Activated naive CD4-positive, alpha-beta T cell treated with anti-CD3 and anti-CD28 coated beads, Interleukin-2, amount 50 U/mL, for 24 hours (primary cell): ENCODE data around the gene HMGN4.
A peak's percentile ranks its signal among the peaks of the same experiment; 100 is the strongest.
"Not testable (repeated sequence)": the region's sequence is repeated elsewhere in the genome, so short reads cannot be mapped to it uniquely, and the experiment has no call there.

ENCODE experiments used
- H3K27ac Mint-ChIP-seq: one replicate; pipeline ENCODE4 v1.8.0; 2021; ENCODE audit warnings: mild to moderate bottlenecking, mixed read lengths
- H3K27me3 Mint-ChIP-seq: one replicate; pipeline ENCODE4 v1.8.0; 2021; ENCODE audit warnings: mixed read lengths
- H3K36me3 Mint-ChIP-seq: one replicate; pipeline ENCODE4 v1.8.0; 2021; ENCODE audit warnings: mixed read lengths
- H3K4me1 Mint-ChIP-seq: one replicate; pipeline ENCODE4 v1.8.0; 2021; ENCODE audit warnings: mixed read lengths
- H3K4me3 Mint-ChIP-seq: one replicate; pipeline ENCODE4 v1.8.0; 2021; ENCODE audit warnings: mild to moderate bottlenecking, mixed read lengths
- H3K9me3 Mint-ChIP-seq: one replicate; pipeline ENCODE4 v1.8.0; 2021; ENCODE audit warnings: mixed read lengths

The HMGN4 gene

DNA sequence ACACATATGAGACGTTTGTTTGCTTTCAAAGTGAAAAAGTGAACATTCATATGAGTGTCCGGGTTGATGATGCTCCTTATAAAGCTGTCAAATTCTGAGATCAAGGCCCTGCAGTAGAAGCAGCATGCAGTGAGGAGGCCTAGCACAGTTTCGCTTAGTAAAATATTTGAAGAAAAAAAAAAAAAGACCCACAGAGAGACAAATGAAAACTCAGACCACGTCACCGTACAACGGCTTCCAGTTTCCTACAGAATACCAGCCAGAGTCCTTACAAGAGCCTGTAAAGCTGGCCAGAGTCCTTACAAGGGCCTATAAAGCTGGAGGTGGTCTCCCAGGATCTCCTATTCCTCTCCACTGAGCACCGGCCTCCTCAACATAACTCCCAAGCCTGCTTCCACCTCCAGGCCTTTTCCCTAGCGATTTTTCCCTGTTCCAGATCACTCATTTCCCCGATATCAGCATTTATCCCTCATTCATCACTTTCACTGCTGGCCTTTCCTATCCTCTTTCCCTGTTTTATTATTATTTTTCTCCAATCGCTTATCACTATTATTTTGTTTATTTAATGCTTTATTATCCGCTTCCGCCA, 1.5 kb upstream of the HMGN4 start:
- Mint-ChIP-seq H3K36me3 (peaks cover 4% of the 10 kb centered on the region), H3K4me1 (peaks cover 64% of the 10 kb centered on the region), H3K9me3 (no peaks in the 10 kb centered on the region), H3K27me3 (no peaks in the 10 kb centered on the region), H3K27ac (peak overlapping the region; percentile 100), H3K4me3 (peak overlapping the region; percentile 95)

DNA sequence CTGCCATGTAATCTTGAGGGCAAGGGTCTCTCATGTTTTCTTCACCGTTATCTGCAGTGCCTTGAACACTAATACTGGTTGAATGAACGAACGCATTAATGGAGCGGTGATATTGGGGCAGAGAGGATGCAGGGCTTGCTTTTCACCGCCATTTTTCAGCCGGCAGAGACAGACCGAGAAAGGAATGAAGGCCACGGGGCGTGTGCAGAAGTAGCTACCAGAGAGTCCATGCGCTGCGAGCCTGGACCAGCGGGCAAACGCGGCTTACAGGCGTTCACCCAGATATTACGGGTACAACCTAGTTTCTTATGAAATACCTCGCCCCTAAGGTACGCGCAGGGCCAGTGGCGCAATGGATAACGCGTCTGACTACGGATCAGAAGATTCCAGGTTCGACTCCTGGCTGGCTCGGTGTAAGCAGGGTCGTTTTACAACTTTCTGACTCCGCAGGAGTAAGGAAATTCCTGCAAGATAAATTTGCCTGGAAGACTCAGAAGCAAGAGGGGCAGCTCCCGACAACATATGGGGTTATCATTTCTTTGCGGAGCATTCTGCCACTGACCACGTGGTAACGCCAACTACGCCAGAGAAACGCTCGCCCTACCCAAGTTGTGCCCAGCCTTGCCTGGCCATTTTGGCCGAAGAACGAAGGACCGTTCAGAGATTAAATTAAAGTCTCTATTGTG, 863 bp upstream of the HMGN4 start:
- H3K27ac Mint-ChIP-seq: peak overlapping the region; percentile 100
- H3K27me3 Mint-ChIP-seq: no peaks in the 10 kb centered on the region
- H3K4me1 Mint-ChIP-seq: peaks cover 62% of the 10 kb centered on the region
- H3K4me3 Mint-ChIP-seq: peak overlapping the region; percentile 95
- H3K9me3 Mint-ChIP-seq: no peaks in the 10 kb centered on the region
- H3K36me3 Mint-ChIP-seq: peaks cover 4% of the 10 kb centered on the region

DNA sequence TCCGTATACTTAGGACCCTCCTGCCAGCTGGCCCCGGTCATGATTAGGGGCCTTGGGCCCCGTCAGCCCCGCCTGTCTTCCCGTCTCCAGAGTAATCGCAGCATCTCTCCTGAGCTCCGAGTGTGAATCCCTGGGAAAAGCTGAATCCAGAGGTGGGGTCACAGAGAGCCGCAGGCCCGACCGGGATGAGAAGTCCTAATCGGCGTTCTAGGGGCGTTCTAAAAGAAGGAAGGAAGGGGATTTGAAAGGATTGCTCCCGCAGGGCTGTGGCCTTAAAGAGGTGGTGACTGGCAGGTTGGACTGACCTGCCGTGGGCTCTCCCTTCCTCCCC, 371 bp downstream of the HMGN4 start:
- Mint-ChIP-seq H3K9me3 (no peaks in the 10 kb centered on the region), H3K36me3 (peaks cover 6% of the 10 kb centered on the region), H3K27ac (peak overlapping the region; percentile 100), H3K27me3 (no peaks in the 10 kb centered on the region), H3K4me1 (peaks cover 55% of the 10 kb centered on the region), H3K4me3 (peak overlapping the region; percentile 95)

DNA sequence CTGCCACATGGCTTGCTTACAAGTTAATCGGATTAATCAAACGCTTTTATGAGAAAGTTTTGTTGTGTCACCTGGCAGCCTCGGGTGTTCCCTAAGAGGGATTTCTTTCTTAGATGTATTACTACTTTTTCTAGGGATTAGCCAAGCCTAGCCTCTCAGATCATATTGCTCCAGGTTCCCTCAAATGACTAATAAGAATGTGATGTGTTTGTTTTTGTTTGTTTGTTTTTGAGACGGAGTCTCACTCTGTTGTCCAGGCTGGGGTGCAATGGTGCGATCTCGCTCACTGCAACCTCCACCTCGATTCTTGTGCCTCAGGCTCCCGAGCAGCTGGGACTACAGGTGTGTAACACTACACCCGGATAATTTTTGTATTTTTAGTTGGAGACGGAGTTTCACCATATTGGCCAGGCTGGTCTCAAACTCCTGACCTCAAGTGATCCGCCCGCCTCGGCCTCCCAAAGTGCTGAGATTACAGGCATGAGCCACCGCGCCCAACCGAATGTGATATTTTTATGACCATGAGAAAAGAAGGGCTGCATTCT, 977 bp downstream of the HMGN4 start:
- Mint-ChIP-seq H3K27ac (peak overlapping the region; percentile 100), H3K9me3 (no peaks in the 10 kb centered on the region), H3K36me3 (peaks cover 8% of the 10 kb centered on the region), H3K4me1 (peaks cover 55% of the 10 kb centered on the region), H3K4me3 (peak overlapping the region; percentile 95), H3K27me3 (no peaks in the 10 kb centered on the region)

DNA sequence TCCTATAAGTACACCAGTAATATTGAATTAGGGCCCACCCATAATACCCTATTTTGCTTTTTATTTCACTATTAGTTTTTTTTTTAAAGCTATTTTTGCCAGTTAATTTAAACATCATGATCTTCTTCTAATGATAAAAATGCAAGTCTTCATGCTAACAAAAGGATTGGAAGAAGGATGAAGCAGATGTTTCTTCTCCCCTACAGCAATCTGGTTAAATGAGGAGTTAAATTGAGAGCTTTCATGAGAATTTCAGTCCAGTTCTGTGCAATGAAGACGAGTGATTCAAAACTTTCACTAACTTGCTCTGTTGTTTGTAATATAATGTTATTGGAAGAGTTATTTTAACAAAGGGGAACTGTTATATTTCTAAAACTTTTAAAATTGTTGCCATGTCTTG, 3.4 kb downstream of the HMGN4 start:
- Mint-ChIP-seq H3K36me3 (peaks cover 16% of the 10 kb centered on the region), H3K27ac (peak overlapping the region; percentile 38), H3K4me1 (peaks cover 48% of the 10 kb centered on the region), H3K9me3 (no peaks in the 10 kb centered on the region), H3K27me3 (no peaks in the 10 kb centered on the region), H3K4me3 (peak overlapping the region; percentile 26)

DNA sequence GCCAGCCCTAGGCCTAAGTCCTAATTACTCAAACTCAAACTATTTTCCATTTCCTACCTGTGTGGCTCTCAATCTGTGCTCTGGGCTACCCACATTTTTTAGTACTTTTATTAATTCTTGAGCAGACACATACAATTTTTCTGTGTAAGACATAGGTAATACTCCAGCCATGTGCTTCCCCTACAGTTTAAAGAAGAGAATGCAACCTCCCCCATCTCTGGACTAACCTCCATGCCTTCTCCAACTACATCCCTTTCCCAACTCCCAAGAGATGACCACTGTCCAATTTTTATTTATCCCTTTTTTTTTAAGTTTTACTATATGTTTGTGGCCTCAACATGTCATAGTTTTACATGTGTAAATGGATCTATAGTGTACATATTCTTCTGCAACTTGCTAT, 5.8 kb downstream of the HMGN4 start:
- Mint-ChIP-seq H3K36me3 (peaks cover 18% of the 10 kb centered on the region), H3K27ac (peak overlapping the region; percentile 33), H3K4me1 (peaks cover 40% of the 10 kb centered on the region), H3K4me3 (no peak overlapping the region), H3K27me3 (no peaks in the 10 kb centered on the region), H3K9me3 (no peaks in the 10 kb centered on the region)

DNA sequence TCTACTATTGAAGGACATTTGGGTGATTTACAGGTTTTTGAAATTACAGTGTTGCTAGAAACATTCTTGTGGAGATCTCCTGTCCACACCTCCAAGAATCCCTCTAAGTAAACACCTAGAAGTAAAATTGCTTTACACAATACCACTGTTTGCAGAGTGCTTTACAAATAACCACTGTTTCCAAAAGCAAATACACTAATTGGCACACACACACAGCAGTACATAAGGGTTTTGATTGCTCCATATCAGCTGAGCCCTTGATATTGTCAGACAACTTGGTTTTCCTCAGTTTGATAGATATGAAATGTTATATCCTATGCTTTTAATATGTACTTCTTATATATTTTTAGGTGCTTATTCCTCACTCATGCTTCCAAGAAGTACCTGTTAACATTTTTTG, 6.3 kb downstream of the HMGN4 start:
- Mint-ChIP-seq H3K4me3 (no peak overlapping the region), H3K27ac (no peak overlapping the region), H3K9me3 (no peaks in the 10 kb centered on the region), H3K27me3 (no peaks in the 10 kb centered on the region), H3K4me1 (peaks cover 37% of the 10 kb centered on the region), H3K36me3 (peaks cover 18% of the 10 kb centered on the region)

DNA sequence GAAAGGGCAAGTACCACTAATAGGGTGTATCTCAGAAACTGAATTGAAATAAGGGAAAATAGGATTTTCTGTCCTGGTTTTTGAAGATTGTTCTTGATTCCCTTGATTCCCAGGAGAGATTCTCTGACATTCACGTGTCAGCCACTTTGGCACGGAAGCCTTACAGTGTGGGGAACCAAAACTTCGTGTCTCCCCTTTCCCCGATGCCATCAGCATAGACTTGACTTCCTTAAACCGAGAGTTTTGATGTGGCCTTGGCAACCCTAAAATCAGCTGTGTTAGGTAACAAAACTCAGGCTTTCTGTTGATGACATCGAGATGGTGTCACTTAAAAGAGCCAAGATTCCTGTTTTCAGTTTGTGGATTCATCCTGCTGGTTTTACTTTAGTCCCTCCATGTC, 7.5 kb downstream of the HMGN4 start:
- no peak overlapping the region for H3K27ac Mint-ChIP-seq
- H3K36me3 Mint-ChIP-seq: peaks cover 17% of the 10 kb centered on the region
- H3K4me3 Mint-ChIP-seq: no peak overlapping the region
- H3K9me3 Mint-ChIP-seq: no peaks in the 10 kb centered on the region
- H3K27me3 Mint-ChIP-seq: no peaks in the 10 kb centered on the region
- H3K4me1 Mint-ChIP-seq: peaks cover 29% of the 10 kb centered on the region

DNA sequence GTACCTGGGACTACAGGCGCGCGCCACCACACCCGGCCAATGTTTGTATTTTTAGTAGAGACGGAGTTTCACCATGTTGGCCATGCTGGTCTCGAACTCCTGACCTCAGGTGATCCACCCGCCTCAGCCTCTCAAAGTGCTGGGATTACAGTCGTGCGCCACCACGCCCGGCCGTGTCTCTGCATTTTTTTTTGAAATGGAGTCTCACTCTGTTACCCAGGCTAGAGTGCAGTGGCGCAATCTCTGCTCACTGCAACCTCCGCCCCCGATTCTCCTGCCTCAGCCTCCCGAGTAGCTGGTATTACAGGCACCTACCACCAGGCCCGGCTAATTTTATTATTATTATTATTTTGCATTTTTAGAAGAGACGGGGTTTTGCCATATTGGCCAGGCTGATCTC, 9.2 kb downstream of the HMGN4 start:
- not testable (repeated sequence) for H3K27me3 Mint-ChIP-seq, H3K4me3 Mint-ChIP-seq, H3K27ac Mint-ChIP-seq, H3K9me3 Mint-ChIP-seq
- H3K4me1 Mint-ChIP-seq: peaks cover 18% of the 10 kb centered on the region
- H3K36me3 Mint-ChIP-seq: peaks cover 16% of the 10 kb centered on the region

DNA sequence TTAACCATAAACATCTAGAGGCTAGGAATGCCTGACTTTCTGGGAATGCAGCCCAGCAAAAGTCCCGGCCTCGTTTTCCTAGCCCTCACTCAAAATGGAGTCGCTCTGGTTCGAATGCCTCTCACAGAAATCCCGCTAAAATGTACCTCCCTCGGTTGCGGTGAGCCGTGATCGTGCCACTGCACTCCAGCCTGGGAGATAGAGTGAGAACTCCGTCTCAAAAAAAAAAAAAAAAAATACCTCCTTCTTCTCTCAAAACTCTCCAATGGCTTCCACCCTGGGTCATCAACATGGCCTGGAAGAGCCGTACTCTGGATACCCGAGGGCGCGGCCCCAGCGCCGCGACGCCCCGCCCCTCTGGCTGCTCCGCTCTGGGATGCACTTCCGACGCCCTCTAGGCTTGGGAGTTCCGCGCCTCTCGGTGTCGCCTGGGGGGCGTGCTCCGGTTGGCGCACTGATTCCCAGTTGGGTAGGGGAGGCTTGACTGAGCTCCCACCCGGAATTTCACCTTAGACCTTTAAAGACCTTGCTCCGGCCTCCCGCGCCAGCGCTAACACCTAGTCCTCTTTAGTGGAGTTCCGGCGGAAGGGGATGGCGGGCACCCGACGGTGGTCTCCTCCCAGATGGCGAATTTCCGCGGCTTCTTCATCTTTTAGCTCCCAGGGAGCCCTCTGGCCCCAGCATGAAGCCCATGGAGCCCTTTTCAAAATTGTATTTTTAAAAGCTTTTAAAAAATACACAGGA, 12.3 kb downstream of the HMGN4 start:
- peak overlapping the region; percentile 94 for H3K4me3 Mint-ChIP-seq
- no peaks in the 10 kb centered on the region for H3K27me3 Mint-ChIP-seq
- peaks cover 6% of the 10 kb centered on the region for H3K4me1 Mint-ChIP-seq
- peaks cover 8% of the 10 kb centered on the region for H3K36me3 Mint-ChIP-seq
- no peaks in the 10 kb centered on the region for H3K9me3 Mint-ChIP-seq
- peak overlapping the region; percentile 82 for H3K27ac Mint-ChIP-seq

DNA sequence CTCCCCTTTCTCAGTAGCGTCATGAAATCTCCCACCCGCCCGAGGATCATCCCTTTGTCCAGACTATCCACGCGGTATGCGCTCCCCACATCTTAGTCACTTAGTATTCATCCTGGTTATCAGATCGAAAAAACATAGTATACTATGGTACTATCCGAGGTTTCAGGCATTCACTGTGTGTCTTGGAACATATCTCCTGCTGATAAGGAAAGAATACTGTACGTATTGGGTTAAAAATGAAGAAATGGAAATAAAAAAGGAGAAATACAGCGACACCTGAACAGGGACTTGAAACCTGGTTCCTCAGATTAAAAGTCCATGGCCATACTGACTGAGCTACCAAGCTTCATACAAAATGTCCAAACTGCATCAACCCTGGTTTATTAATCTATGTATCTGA, 14.0 kb downstream of the HMGN4 start:
- no peaks in the 10 kb centered on the region for H3K9me3 Mint-ChIP-seq

DNA sequence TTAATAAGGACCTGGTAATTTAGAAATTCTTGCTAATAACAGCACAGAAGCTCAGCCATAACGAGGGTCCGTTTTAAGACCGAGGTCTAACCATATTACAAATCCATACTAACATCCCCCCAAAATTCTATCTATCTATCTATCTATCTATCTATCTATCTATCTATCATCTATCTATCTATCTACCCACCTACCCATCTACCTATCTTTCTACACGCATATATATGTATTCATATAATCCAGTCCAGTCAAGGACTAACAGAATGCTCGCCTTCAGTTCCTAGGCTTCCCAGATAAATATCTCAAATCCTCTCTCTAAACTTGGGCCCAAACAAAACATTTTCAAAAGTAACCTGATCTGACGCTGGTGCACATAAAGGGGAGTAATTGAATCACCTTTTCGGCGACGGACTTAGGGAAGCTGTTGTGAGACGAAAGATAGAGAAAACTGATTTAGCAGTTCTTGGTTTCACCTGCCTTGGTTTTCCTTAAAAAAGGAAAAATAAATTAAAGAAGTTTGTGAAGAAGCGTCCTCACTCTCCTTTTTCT, 14.5 kb downstream of the HMGN4 start:
- Mint-ChIP-seq H3K27me3 (no peaks in the 10 kb centered on the region), H3K9me3 (no peaks in the 10 kb centered on the region), H3K27ac (no peak overlapping the region), H3K4me3 (no peak overlapping the region), H3K36me3 (no peaks in the 10 kb centered on the region), H3K4me1 (peaks cover 21% of the 10 kb centered on the region)

More for the DNA sequence above, 14.0 kb downstream of the HMGN4 start:
- no peaks in the 10 kb centered on the region for H3K27me3 Mint-ChIP-seq
- H3K27ac Mint-ChIP-seq: no peak overlapping the region
- H3K4me3 Mint-ChIP-seq: no peak overlapping the region
- H3K36me3 Mint-ChIP-seq: no peaks in the 10 kb centered on the region
- H3K4me1 Mint-ChIP-seq: peaks cover 21% of the 10 kb centered on the region

DNA sequence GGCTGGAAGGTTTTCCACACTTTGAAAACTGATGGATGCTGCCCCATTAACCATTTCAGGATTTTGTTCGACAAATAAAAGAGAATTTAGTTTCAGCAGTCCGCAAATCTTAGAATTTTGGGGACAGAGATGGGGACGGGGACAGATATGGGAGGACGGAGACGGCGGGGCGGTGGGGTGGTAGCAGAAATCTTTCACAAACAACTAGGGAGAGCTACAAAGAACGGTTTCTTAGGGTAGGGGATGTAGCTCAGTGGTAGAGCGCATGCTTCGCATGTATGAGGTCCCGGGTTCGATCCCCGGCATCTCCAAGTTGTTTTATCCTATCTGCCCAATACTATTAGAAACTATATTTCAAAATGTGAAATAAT, 15.1 kb downstream of the HMGN4 start:
- Mint-ChIP-seq H3K9me3 (no peaks in the 10 kb centered on the region), H3K27me3 (no peaks in the 10 kb centered on the region)

DNA sequence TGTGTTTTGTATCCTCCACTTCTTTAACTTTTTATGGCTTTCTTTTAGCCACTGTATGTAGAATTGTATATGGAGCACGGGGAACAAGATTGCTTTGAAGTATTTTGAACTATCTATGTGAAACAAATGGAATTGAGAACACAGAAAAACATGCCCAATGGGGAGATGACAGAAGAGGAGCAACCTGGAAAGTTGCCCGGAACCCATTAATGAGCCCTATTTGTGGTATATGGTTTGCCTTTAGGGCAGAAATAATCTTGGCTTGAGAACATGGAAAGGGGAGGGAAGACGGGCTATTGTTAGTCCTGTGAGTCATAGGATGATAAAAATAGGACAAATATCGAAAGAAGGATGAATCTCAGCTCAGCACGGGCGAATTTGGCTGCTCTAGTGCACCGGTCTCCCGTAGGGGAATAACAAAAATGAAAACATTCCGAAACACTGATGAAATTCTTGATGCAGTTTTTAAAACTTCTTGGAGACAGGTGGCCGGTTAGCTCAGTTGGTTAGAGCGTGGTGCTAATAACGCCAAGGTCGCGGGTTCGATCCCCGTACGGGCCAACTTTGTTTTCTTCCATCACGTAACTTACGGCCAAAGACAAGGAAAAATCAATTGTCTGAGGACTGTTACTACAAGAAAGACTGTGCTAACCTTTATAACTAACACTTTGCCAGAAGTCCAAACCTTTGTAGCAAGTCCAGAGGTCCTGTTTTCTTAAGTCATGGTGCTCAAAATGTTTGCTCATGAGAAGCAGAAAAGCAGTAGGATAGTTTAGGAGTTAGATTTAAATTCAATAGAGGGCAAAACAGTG, 15.7 kb downstream of the HMGN4 start:
- Mint-ChIP-seq H3K27me3 (no peaks in the 10 kb centered on the region), H3K9me3 (no peaks in the 10 kb centered on the region), H3K4me3 (no peak overlapping the region), H3K36me3 (no peaks in the 10 kb centered on the region), H3K4me1 (peaks cover 26% of the 10 kb centered on the region), H3K27ac (no peak overlapping the region)

More for the DNA sequence above, 15.1 kb downstream of the HMGN4 start:
- Mint-ChIP-seq H3K4me1 (peaks cover 22% of the 10 kb centered on the region), H3K36me3 (no peaks in the 10 kb centered on the region), H3K4me3 (no peak overlapping the region), H3K27ac (no peak overlapping the region)

DNA sequence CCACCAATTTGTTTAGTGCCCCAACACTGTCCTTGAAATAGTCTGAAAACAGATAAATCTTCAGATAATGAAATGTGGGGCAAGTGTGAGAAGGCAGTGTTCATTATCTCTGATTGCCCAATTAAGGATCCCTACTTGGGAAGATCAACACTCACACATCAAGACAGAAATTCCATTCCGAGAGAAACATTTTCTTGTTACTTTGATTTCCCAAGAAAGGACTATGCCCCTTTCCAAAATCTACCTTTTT, 16.2 kb downstream of the HMGN4 start:
- H3K4me3 Mint-ChIP-seq: no peak overlapping the region
- no peak overlapping the region for H3K27ac Mint-ChIP-seq
- peaks cover 26% of the 10 kb centered on the region for H3K4me1 Mint-ChIP-seq
- no peaks in the 10 kb centered on the region for H3K9me3 Mint-ChIP-seq
- no peaks in the 10 kb centered on the region for H3K27me3 Mint-ChIP-seq
- no peaks in the 10 kb centered on the region for H3K36me3 Mint-ChIP-seq
